Dermis microvascular lymphatic vessel endothelial cell (primary cell): ENCODE measurements around the gene LHFPL3. TPM values are rescaled to one million over a fixed set of nuclear protein-coding genes. Genes with fewer than 3 reads are reported as not detected.

Experiments used
- DNase-seq, 2 donors: peaks; one replicate each; pipeline versions ENCODE4 v3.0.0 to v3.0.0-alpha.2; 2010; ENCODE audit warnings: low read depth in 2 of 2
- total RNA-seq: library from RNA; depleted of rRNA; stranded (reverse); fragments of >200 nt; gene quantifications from 2 replicates; pipeline ENCODE4 v1.2.1, GENCODE V29; 2014

The LHFPL3 gene
- total RNA-seq, 1 donor from 2014 or later, result not detected

DNA sequence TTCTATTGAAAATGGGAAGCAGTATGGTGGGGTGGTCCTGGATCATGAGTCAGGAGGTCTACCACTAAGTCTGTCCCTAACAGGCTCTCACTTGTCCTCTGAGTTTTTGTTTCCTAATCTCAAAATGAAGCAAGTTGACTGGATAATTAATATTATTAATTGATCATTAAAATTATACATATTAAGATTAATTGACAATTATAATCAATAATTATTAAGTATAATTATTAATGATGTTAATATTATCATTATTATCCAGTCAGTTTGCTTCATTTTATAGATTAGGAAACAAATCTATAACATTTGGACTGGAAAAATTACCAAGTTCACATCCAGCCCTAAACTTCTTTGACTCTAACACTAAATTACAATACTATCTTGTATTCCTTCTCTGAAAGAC lies 511.4 kb downstream of the LHFPL3 start:
- no peak for DNase-seq

DNA sequence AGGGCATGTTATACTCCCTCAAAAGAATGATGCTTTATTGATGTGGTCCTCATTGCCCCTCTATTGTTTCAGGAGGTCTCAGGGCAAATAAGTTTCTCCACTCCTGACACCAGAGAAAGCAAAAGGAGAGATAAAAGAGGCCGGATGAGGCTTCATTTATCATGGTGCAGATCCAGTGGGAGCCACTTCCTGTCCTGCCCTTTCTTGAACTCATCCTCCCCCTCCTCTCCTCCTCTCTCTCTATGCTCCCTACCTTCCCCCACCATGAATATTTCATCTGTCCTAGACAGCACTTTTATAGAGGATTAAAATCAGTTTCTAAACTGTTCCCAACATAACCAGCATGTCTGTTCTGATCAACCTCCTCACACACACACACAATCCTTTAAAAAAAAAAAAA lies 513.4 kb downstream of the LHFPL3 start:
- no peak for DNase-seq

DNA sequence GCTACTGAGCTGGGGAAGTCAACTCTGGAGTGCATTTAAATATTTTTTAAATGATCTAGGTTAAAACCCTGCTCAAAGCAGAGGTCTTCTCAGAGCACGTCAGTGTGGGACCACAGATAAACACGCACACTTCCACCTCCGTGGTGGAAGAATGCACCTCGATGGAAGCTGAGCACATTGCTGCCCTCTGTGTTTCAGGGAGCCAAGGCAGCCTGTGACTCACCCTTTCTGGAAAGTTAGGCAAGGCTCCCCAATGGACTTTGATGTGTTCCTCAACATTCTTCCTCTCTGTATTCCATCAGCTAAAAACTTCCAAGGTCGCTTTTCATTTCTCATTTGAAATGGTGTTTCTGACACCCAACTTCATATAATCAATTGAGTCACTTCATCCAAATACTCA lies 514.8 kb downstream of the LHFPL3 start:
- DNase-seq, result no peak

DNA sequence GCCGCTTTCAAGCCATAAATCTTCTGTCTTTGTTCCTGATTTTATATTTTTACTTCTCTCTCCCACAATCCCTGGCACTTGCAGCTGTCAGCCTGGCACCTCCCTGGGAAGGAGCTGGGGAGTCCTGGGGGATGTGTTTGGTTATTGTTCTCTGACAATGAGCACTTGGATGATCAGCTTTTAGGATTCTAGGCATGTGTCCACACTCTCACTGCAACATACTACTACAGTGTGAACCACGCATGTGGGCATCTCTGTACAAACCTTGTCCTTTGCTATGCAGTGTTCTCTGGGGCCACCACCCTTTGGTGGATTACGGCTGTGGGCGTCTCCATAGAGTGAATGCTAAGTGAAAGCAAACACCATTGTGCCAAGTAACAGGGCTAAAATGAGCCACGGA lies 517.2 kb downstream of the LHFPL3 start:
- DNase-seq, result no peak

DNA sequence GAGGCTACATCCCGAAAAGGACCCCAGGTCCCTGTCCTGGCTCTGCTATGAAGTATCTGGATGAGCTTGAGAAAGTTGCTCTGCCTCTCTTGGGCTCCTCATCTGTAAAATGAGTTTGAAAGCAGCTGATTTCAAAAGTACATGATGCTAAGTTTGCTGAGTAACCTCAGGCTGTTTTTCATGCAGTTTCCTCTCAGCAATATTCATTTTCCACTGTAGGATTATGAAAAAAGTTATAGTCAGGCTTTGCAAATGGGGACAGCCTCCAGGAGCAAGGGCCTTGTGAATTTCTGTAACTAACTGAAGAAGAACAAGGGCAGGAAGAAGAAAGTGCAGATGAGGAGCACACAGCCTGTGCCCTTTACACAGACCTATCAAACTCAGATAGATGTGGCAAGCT lies 518.3 kb downstream of the LHFPL3 start:
- no peak for DNase-seq

DNA sequence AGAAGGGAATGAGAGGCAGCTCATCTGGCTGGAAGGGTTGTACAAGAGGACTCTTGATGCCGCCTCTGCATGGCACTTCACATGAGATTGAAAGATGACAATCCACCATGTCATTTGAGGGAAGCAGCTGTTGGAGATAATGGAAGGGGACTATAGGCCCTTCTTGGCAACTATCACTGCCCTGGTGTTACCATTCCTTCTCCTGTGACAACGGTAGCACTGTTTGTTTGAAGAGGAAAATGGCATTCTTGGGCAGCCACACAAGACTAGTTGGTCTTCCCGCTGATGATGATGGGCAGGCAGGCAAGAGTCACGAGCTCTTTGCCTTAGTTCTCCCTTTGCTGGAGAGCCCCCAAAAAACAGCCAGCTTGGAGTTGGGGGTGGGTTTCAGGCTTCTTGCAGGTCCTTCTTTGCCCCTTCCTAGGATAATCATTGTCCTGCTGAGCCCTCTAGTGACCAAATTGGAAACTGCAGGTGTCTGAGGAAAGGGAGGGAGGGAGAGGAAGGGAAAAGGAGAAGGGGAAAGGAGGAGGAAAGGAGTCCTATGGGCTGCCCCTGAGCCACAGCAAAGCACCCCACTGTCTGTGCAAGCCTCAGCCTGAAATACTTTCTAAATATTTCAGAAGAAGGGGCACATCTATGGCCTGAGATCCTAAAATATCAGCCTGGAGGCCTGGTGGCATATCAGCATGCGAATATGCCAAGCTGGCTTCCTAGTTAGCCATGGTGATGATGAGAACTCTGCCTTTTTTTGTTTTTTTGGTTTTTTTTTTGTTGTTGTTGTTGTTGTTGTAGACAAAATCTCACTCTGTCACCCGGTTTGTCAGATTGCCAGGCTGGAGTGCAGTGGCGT lies 520.0 kb downstream of the LHFPL3 start:
- peak in 1 of 2 donors; percentile 46 for DNase-seq

DNA sequence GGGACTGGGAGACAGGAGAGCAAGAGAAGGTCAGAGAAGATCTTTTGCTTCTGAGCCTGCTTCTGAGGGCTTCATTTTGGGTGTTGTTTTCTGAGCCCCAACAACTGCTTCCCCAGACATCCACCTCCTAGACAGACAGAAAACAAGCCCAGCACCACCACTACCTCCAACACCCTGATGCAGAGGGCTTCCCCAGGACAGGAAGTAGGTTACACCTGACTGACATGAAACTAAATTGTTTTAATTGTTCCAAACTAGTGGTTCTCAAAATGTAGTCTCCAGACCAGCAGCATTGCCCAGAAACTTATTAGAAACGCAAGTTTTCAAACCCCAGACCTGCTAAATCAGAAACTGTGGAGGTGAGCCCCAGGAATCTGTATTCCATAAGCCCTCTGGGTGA lies 522.0 kb downstream of the LHFPL3 start:
- no peak for DNase-seq

DNA sequence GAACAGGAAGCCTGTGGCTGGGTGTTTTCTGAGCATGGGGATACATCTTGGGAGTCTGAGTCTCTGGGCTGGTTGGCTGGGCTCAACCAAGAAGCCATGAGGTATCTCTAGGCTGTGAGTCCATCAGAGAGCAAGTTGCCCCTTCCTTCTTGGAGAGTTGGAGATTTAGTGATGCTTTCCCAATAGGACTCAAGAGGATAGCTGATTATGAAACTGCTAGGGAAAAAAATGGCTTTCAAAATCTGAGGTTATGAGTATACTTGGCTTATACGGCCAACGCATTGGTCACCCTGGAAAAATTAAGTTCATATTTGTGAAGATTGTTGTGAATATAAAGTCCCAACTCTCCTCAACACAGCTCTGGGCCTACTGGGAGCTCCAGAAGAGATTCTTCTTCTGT lies 522.9 kb downstream of the LHFPL3 start:
- DNase-seq, result no peak

DNA sequence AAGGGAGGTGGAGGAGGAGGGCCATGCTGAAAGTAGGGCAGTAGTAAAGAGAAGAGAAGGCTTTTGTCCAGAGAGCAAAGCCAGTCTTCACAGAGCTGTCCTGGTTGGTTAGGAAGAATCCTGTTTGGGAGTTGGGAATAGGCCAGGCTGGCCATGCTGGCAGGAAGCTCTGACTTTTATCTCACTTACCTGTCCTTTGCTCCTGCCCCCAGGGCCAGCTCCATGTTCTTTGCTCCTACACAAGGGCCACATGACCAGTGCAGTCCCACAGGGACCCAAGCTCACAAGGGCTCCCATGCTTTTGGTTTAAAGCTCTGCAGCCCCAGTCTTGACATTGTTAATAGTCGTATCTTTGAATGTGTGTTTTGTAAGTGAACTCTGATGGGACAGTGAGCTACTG lies 524.0 kb downstream of the LHFPL3 start:
- no peak for DNase-seq

DNA sequence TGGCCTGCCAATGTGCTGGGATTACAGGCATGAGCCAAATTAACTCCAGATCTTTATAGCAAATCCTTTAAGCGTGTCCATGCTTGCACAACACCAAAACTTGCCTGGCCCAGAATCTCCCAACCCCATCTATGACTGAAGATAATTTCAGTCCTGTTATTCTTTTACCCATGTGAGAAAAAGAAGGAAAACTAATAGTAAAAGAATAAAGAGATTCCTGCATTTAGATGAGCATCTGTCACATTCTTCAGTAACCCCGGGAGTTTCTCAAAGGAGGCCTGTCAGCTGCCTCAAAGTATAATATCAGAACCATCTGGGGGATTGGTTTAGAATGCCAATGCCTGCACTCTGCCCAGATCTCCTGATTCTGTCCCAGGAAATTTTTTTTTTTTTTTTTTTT lies 527.5 kb downstream of the LHFPL3 start:
- DNase-seq, result no peak

DNA sequence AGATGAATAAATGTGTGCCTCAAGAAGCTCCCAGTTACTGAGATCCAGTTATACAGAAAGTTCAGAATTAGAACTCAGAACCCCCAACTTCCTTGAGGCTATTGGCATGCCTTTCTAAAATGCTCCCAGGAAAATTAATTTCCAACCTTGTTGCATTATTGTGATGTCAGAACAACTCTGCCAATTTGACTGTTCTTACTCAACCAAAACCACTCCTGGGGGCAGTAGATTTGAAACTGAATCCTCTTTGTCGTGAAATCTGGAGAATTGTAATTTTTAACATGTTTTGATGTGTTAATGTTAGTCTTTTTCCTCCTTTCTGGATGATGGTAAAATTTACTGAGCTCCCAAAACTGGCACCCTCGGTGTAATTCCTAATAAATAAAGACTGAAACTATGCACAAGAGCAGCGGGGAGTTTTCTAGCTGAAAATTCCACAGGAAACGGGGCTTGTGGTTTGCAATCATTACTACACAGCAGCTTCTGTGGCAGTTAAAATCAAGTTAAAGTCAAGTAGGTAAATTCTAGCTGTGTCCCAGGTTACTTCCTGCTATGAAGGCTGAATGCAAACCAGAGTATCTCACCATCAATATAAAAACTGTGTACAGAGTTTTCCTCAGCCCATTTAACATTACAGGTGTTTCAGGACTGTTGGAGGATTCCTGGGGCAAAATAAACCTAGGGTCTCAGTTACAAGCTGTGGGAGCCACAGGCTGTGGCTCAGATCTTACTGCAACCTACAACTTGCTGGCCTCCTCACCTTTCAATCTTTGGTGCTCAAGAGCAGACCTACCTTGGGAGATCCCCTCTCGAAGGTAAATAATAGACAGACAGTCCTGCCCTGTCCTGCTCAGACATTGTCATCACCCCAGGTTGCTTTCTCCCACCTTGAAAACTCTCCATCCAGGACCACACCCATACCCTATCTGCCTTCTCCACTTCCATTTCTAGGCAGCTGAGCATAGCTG lies 529.3 kb downstream of the LHFPL3 start:
- no peak for DNase-seq

DNA sequence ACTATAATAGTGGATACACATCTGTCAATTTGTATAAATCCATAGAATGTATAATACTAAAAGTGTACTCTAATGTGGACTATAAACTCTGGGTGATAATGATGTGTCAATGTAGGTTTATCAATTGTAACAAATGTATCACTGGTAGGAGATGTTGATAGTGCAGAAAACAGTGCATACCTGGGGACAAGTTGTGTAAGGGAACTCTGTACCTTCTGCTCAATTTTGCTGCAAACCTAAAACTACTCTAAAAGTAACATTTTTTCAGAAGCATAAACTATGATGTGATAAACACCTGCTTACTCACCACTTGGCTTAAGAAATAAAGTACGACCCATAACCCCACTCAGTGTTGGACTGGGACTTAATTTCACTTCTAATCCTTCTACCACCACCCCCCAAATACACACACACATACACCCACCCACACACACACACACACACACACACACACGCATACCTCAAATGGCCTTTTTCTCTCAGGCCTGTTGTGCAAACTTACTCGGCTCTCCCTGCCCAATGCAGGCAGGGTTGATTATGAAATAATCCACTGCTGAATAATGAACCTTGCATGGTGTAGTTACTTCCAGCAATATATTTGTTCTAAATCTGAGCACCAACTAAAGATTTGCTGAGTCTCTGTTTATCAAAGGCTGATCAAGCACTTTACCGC lies 531.5 kb downstream of the LHFPL3 start:
- DNase-seq, result no peak

DNA sequence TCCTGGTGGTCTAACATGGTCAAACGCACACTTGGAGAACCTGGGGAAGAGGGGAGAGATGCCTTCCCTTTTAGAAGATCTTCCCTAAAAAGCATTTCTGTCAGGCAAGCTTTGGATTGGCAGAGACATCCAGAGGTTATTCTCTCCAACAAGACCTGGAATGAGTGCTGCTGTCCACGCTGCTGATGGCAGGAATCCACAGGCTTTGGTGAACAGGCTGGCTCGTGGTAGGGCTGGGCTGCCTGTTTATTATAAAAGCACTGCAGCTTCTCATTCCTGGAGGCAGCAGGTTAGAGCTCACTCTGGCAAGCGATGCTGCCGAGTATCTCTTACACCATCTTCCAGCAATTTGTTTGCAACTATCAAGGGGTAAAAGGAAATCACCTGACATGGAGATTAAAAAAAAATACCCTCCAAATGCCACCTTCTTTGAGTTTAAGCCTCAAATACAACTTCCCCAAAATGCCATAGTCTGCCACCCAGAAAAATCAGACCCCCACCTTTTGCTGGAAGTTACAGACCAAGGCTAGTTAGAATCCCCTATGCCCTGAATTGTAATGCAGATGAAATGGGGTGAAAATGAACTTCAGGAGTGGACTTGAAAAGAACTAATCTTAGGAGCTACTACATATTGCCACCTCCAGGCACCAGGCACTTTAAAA lies 533.5 kb downstream of the LHFPL3 start:
- no peak for DNase-seq

DNA sequence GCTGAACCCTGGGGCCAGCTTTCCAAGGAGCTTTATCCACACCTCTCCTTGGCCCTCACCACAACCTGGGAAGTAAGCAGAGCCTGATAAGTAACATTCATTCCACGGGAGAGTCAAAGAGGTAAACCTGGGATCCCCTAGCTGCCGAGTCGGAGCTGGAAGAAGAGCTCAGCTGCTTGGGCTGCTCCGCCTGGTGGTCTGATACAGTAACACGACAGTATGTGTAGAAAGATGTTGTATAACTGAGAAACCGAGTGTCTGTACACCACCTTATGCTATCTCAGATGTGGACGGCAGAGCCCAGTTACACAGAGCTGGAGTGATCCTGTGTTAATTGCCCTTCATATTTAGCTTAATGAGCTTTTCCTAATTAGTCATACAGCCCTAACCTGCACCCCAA lies 534.3 kb downstream of the LHFPL3 start:
- peak in 1 of 2 donors; percentile 7 for DNase-seq

DNA sequence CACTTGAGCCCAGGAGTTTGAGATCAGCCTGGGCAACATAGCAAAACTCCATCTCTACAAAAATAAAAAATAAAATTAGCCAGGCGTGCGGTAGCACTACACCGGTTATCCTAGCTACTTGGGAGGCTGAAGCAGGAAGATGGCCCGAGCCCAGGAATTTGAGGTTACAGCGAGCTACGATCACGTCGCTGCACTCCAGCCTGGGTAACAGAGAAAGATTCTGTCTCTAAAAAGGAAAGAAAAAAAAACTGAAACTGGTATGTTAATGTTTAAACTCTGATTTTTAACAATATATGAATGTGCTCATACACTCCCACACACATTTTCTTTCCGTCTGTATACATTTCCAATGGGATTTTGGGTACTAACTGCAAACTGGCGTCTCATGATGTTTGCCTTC lies 545.0 kb downstream of the LHFPL3 start:
- DNase-seq, result no peak

DNA sequence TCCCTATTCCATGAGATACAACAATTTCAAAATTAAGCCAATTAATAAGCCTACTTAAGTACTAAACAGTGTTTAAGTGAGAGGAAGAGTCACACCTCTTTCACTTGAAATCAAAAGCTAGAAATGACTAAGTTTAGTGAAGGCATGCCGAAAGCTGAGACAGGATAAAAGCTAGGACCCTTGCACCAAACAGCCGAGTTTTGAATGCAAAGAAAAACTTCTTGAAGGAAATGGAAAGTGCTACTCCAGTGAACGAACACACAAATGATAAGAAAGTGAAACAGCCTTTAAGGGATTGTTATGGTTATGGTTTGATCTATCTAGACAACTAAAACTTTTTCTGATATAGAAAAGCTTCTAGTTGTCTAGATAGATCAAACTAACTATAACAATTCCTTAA lies 550.2 kb downstream of the LHFPL3 start:
- DNase-seq, result no peak

DNA sequence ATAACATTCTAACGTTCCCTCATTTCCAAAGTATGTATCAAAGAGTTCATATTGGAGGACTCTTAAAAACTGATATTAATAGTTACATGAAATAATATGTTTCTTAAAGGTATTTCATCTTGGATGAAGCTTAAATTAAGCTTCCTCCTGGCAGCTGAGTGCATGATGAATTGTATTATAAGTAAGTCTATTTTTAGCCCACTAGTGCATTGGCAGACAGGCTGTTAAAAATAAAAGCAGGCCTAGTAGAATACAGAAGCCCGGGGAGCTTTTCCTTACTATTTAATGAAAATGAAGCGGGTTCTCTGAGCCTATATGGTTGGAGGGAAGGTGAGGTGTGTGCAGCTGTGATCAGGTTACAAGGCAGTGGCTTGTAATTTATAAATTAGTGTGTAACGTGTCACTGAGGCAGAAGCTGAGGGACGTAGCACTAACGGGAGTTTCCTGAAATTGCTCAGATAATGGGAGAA lies 554.9 kb downstream of the LHFPL3 start:
- no peak for DNase-seq

DNA sequence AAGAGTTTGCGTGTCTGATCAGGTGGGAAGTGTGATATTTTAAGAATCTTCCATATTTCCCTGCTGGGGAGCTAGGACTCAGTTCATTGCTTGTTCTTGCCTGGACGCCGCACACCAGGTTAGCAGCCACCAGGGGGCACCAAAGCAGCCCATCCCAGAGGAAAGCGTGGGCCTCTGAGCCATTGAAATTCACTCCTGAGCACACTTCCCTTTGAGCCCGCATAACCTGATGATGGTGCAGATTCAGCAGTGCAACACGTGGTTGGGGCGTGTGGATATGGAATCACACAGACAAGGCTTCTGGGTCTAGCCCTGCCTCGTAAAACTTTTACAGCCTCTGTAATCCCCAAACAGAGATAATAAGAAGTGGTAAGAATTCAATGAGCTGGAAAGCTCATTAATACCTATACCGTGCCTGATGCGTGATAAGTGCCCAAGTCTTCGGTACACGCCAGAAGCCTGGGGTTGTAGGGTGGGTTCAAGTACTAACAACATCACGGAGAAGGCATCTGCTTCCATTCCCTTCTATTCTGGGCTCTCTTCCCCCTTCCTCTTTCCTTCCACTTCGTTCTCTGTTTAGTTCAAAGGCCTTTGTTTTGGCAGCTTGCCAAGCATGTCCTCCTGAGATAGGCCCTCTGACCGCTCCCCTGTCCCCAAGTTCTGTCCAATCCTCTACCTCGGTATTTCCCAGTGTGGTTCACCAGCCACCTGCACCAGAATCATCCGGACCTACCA lies 555.5 kb downstream of the LHFPL3 start:
- peak; percentile 88 to 90 for DNase-seq

DNA sequence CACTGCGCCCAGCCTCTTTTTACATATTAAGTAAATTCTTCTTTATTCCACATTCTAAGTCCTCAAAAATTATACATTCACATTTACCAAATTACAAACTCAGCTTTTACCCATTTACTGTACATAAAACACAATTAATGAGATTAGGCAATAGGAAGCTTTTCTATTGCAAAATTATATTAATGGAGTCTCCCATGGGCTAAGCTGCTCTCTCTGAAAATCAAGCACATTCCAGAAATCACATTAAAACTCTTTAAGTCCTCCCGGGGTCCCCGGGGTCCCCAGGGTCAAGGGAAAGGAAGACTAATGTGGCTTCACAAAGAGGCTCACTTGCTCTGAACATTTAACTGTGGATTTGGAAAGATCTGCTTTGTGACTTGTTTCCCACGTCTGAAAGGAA lies 558.2 kb downstream of the LHFPL3 start:
- DNase-seq, result no peak

DNA sequence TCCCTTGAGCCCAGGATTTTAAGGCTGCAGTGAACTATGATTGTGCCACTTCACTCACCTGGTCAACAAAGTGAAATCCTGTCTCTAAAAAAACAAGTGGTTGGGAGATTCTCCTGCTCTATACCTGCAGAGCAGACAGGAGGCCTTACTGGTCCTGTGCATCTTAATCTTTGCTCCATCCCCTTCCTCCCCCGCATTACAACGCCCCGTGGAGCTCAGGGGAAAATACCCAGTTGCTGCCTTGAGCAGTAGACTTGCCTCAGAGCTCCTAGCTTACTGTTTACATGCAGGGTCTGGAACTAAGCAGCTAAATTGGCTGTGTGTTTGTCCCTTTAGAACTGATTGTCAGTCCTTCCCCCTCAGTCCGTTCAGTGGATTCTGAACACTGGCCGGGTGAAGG lies 561.8 kb downstream of the LHFPL3 start:
- no peak for DNase-seq

DNA sequence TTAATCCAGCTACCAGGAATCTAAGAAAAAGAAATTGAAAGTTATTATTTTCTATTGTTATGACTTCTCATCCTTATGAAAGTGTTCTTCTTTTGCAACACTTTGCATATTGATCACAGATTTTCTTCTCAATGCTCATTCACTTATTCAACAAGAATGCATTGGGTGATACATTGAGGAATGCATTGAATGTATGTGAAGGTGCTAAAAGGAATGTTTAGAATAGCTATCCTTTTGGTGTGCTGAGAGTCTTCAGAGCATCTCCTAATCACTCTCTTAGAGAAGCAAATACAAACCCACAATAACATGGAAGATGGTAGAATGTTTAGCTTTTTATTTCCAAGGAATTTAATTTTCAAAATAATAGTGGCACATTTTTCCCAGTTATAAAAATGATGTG lies 563.5 kb downstream of the LHFPL3 start:
- no peak for DNase-seq
